ENCODE data around the gene CHMP6. TPM values are rescaled to one million over a fixed set of nuclear protein-coding genes. Genes with fewer than 3 reads are reported as not detected.

Gene CHMP6
- total and polyA plus RNA-seq, 9 of the 15 experiments (the other 6 are each of a cell fraction or from before 2014, with no cell fraction given): 0.25 to 30.4 (median 13.4) TPM

GRCh38 chr17:80992077-80992947 is 671 bp downstream of the CHMP6 start:
- FAIRE-seq (no peak), DNase-seq (ENCODE audit: extremely low read depth in 1 of 4, low spot score in 3 of 4) (peak in 1 of 4 experiments; percentile 72), ATAC-seq (peak; percentile 49)
- Histone ChIP-seq H3K4me2 (ENCODE audit: insufficient read depth, low read length) (peak overlapping the region; percentile 78), H3K9me3 (replicated peaks; ENCODE audit: control insufficient read depth, insufficient read depth, low read depth, low read length) (no peaks in the 10 kb centered on the region), H3K27me3 (ENCODE audit: control insufficient read depth in 2 of 2, insufficient read depth in 2 of 2, low read length in 2 of 2) (no peaks in the 10 kb centered on the region), H2AFZ (ENCODE audit: low read depth, low read length) (peak overlapping the region; percentile 98; the same call in 1 of the 2 replicates), H3K27ac (ENCODE audit: extremely low read depth, low read depth, low read length) (peak overlapping the region; percentile 70), H3K9ac (ENCODE audit: insufficient read depth in 1 of 2, low read depth in 2 of 2, low read length in 2 of 2) (peak overlapping the region; percentile 85 to 96), H3K4me3 (peak overlapping the region; percentile 97), H3K9me1 (ENCODE audit: control insufficient read depth, insufficient read depth, low read length) (no peaks in the 10 kb centered on the region), H3K79me2 (ENCODE audit: control insufficient read depth, insufficient read depth, low read length) (peaks cover 20% of the 10 kb centered on the region), H3K4me1 (replicated peaks in 1 of 2; ENCODE audit: control insufficient read depth in 2 of 2, insufficient read depth in 2 of 2, low read length in 2 of 2) (peaks cover 9 to 72% of the 10 kb centered on the region in 2 experiments; a peak in 4 of 5 replicates), H3K36me3 (ENCODE audit: control insufficient read depth, insufficient read depth, low read length) (peaks cover 21% of the 10 kb centered on the region; the same call in 1 of the 3 replicates), H4K20me1 (replicated peaks; ENCODE audit: control insufficient read depth, insufficient read depth, low read length) (no peaks in the 10 kb centered on the region)
- in situ Hi-C loops (cut with MboI): no loop called here
- ChIA-PET POLR2A (interaction anchor here (0.6 to 2.7 kb wide), 4 partner anchors 11 to 537 kb away, joined by 3 to 8 read pairs (median 6); no protein-coding TSS in a partner anchor), CTCF (ENCODE audit: low intra/inter-chr PET ratio) (interaction anchor here (0.7 to 5.7 kb wide), 2 partner anchors 36 to 109 kb away, joined by 7 to 64 read pairs; no protein-coding TSS in a partner anchor)
- intact Hi-C loops (cut with micrococcal nuclease): no loop called here
- no TSS peak for BruUV-seq (replicated peaks)
- 6% methylated on average over 64 of the region's 90 CpGs for WGBS (ENCODE audit: insufficient coverage, low coverage, missing lambda C conversion rate)
- TF ChIP-seq FOXP4 (CRISPR knock-in tag; IDR thresholded peaks at IDR 0.05; ENCODE audit: borderline replicate concordance): no peak
- TF ChIP-seq PHF8 (IDR thresholded peaks at IDR 0.05; ENCODE audit: borderline replicate concordance, low read length): peak; percentile 30; the same call in 1 of the 2 replicates
- TF ChIP-seq ETS1 (conservative IDR thresholded peaks at IDR 0.05; ENCODE audit: control insufficient read depth, low read depth, low read length): peak; percentile 39; the same call in 1 of the 2 replicates
- TF ChIP-seq GABPA (tag; conservative IDR thresholded peaks at IDR 0.05; ENCODE audit: low read depth): peak; percentile 36
- 0 out of 2 replicates have a peak, but pooled peaks have one; percentile 15 for TF ChIP-seq GATAD2B (IDR thresholded peaks at IDR 0.05; ENCODE audit: borderline replicate concordance)
- TF ChIP-seq TAF7 (tag; IDR thresholded peaks at IDR 0.05): no peak
- TF ChIP-seq ZNF830 (CRISPR knock-in tag; IDR thresholded peaks at IDR 0.05): no peak
- TF ChIP-seq E2F3 (CRISPR knock-in tag; IDR thresholded peaks at IDR 0.05): no peak
- TF ChIP-seq ZBTB7A (IDR thresholded peaks at IDR 0.05; ENCODE audit: borderline replicate concordance, control insufficient read depth, low read depth, low read length): peak; percentile 70; the same call in 1 of the 2 replicates
- no peak for TF ChIP-seq RBM34 (IDR thresholded peaks at IDR 0.05; ENCODE audit: borderline replicate concordance, insufficient read depth, low read length)
- no peak for TF ChIP-seq NR1H2 (CRISPR knock-in tag; IDR thresholded peaks at IDR 0.05)
- 0 out of 4 replicates have a peak, but pooled peaks of 1 of the 2 experiments have one; percentile 30 for TF ChIP-seq SIN3A (IDR thresholded peaks at IDR 0.05; ENCODE audit: borderline replicate concordance in 2 of 2, control insufficient read depth in 1 of 2, low read depth in 2 of 2, low read length in 2 of 2)
- TF ChIP-seq FOSL1 (tag; conservative IDR thresholded peaks at IDR 0.05): no peak
- 0 out of 2 replicates have a peak, but pooled peaks have one; percentile 12 for TF ChIP-seq MED1 (CRISPR knock-in tag; IDR thresholded peaks at IDR 0.05; ENCODE audit: borderline replicate concordance)
- TF ChIP-seq HNRNPH1 (optimal IDR thresholded peaks at IDR 0.05; ENCODE audit: low read depth, low read length): no peak
- TF ChIP-seq TCF7 (IDR thresholded peaks at IDR 0.05; ENCODE audit: borderline replicate concordance): no peak
- no peak for TF ChIP-seq SAFB (IDR thresholded peaks at IDR 0.05; ENCODE audit: borderline replicate concordance, low read depth, low read length)
